AG08395 (cell line): ENCODE data around the gene LRP3.
A peak's percentile ranks its signal among the peaks of the same experiment; 100 is the strongest.
"Not testable (repeated sequence)": the region's sequence is repeated elsewhere in the genome, so short reads cannot be mapped to it uniquely, and the experiment has no call there.

ENCODE experiments used
- DNase-seq: peaks from one replicate; pipeline ENCODE4 v3.0.0; 2012; ENCODE audit warnings: mixed read lengths, low spot score

LRP3 gene

GRCh38 chr19:33217881-33218280 lies 23.8 kb downstream of the LRP3 start:
- no peak for DNase-seq

GRCh38 chr19:33219261-33219815 lies 25.2 kb downstream of the LRP3 start:
- no peak for DNase-seq

GRCh38 chr19:33220115-33220514 lies 26.0 kb downstream of the LRP3 start:
- no peak for DNase-seq

GRCh38 chr19:33220735-33221134 lies 26.6 kb downstream of the LRP3 start:
- DNase-seq = no peak

GRCh38 chr19:33221638-33222037 lies 27.5 kb downstream of the LRP3 start:
- no peak for DNase-seq

- not testable (repeated sequence) for DNase-seq
Measured at GRCh38 chr19:33222255-33222654, 28.1 kb downstream of the LRP3 start.

- DNase-seq = no peak
Measured at GRCh38 chr19:33224694-33225457, 30.7 kb downstream of the LRP3 start.

GRCh38 chr19:33225458-33225926 lies 31.4 kb downstream of the LRP3 start, which contains the start of gene SLC7A10:
Gene SLC7A10 (minus strand): TSS chr19:33225850. CDS start chr19:33225703, 147 bp downstream.
- no peak for DNase-seq

- DNase-seq = no peak
Measured at GRCh38 chr19:33226550-33227241, 32.6 kb downstream of the LRP3 start.

- no peak for DNase-seq
Measured at GRCh38 chr19:33227242-33227650, 33.1 kb downstream of the LRP3 start.

- no peak for DNase-seq
Measured at GRCh38 chr19:33227870-33228599, 33.9 kb downstream of the LRP3 start.

- DNase-seq = no peak
Measured at GRCh38 chr19:33229962-33230361, 35.8 kb downstream of the LRP3 start.

GRCh38 chr19:33231511-33231910 lies 37.4 kb downstream of the LRP3 start:
- DNase-seq = peak; percentile 64

GRCh38 chr19:33232656-33233055 lies 38.5 kb downstream of the LRP3 start:
- no peak for DNase-seq

- DNase-seq = no peak
Measured at GRCh38 chr19:33233056-33233873, 39.1 kb downstream of the LRP3 start.

GRCh38 chr19:33234092-33234491 lies 40.0 kb downstream of the LRP3 start:
- DNase-seq = no peak

- no peak for DNase-seq
Measured at GRCh38 chr19:33234736-33235135, 40.6 kb downstream of the LRP3 start.

- peak; percentile 82 for DNase-seq
Measured at GRCh38 chr19:33235269-33235995, 41.3 kb downstream of the LRP3 start.

- no peak for DNase-seq
Measured at GRCh38 chr19:33235996-33236350, 41.8 kb downstream of the LRP3 start.

- DNase-seq = no peak
Measured at GRCh38 chr19:33236696-33237390, 42.7 kb downstream of the LRP3 start.
